ENCODE measurements around the gene CMIP. TPM values are rescaled to one million over a fixed set of nuclear protein-coding genes. Genes with fewer than 3 reads are reported as not detected.

The CMIP gene
- total and polyA plus RNA-seq, 7 donors: 1.4 to 8.9 (median 4.1) TPM

GRCh38 chr16:81571592-81572385, 127.2 kb downstream of the CMIP start:
- 81 to 90% (median 84%) methylated on average over 24 of the region's 24 CpGs for WGBS, 3 donors
- Histone ChIP-seq H3K9me3 (no peaks in the 10 kb centered on the region), H3K27ac (no peak overlapping the region), H3K4me1 (no peaks in the 10 kb centered on the region), H3K27me3 (ENCODE audit: insufficient read depth in 3 of 3, low read length in 2 of 3) (no peaks in the 10 kb centered on the region), H3K4me3 (no peak overlapping the region), H3K36me3 (ENCODE audit: insufficient read depth in 1 of 2, low read depth in 1 of 2) (no peaks in the 10 kb centered on the region)
- ATAC-seq (no peak), DNase-seq (no peak)
- intact Hi-C loops (cut with DNase I): no loop called here
- no peak for TF ChIP-seq CTCF (IDR thresholded peaks at IDR 0.05)

- Histone ChIP-seq H3K36me3 (ENCODE audit: insufficient read depth in 1 of 2, low read depth in 1 of 2) (no peaks in the 10 kb centered on the region), H3K27ac (no peak overlapping the region), H3K27me3 (ENCODE audit: insufficient read depth in 3 of 3, low read length in 2 of 3) (no peaks in the 10 kb centered on the region), H3K4me1 (no peaks in the 10 kb centered on the region), H3K9me3 (no peaks in the 10 kb centered on the region), H3K4me3 (no peak overlapping the region)
- DNase-seq (no peak), ATAC-seq (no peak)
- intact Hi-C loops (cut with DNase I): no loop called here
- WGBS, 3 donors: 92 to 94% (median 94%) methylated on average over 20 of the region's 20 CpGs
- no peak for TF ChIP-seq CTCF (IDR thresholded peaks at IDR 0.05)
Observed at GRCh38 chr16:81572386-81573144, 128.0 kb downstream of the CMIP start.

- no peaks in the 10 kb centered on the region for H3K27me3 ChIP-seq (ENCODE audit: insufficient read depth in 3 of 3, low read length in 2 of 3)
- no peaks in the 10 kb centered on the region for H3K36me3 ChIP-seq (ENCODE audit: insufficient read depth in 1 of 2, low read depth in 1 of 2)
- H3K4me3 ChIP-seq: no peak overlapping the region
- DNase-seq: no peak
- intact Hi-C loops (cut with DNase I): no loop called here
- 68 to 84% (median 70%) methylated on average over 7 of the region's 7 CpGs for WGBS, 3 donors
- H3K9me3 ChIP-seq: no peaks in the 10 kb centered on the region
- no peak for ATAC-seq
- no peaks in the 10 kb centered on the region for H3K4me1 ChIP-seq
- no peak overlapping the region for H3K27ac ChIP-seq
- no peak for TF ChIP-seq CTCF (IDR thresholded peaks at IDR 0.05)
Observed at GRCh38 chr16:81573533-81574020, 129.0 kb downstream of the CMIP start.

GRCh38 chr16:81574168-81574567, 129.6 kb downstream of the CMIP start:
- ATAC-seq: no peak
- Histone ChIP-seq H3K36me3 (ENCODE audit: insufficient read depth in 1 of 2, low read depth in 1 of 2) (no peaks in the 10 kb centered on the region), H3K27ac (no peak overlapping the region), H3K4me1 (no peaks in the 10 kb centered on the region), H3K4me3 (no peak overlapping the region), H3K27me3 (ENCODE audit: insufficient read depth in 3 of 3, low read length in 2 of 3) (no peaks in the 10 kb centered on the region), H3K9me3 (no peaks in the 10 kb centered on the region)
- intact Hi-C loops (cut with DNase I): no loop called here
- DNase-seq: no peak
- 51 to 71% (median 56%) methylated on average over 7 of the region's 7 CpGs for WGBS, 3 donors
- TF ChIP-seq CTCF (IDR thresholded peaks at IDR 0.05): no peak
